Brain pericyte (primary cell): ENCODE data around the gene SH3BP5L.

Experiments
- DNase-seq: peaks from one replicate; pipeline ENCODE4 v3.0.0-alpha.2; 2012; ENCODE audit warnings: low read depth, low spot score

Gene SH3BP5L

GRCh38 chr1:248779350-248779749, 46.4 kb downstream of the SH3BP5L start:
- DNase-seq, result no peak

GRCh38 chr1:248778906-248779305, 46.8 kb downstream of the SH3BP5L start:
- no peak for DNase-seq

GRCh38 chr1:248776991-248777390, 48.7 kb downstream of the SH3BP5L start:
- DNase-seq, result no peak

- DNase-seq, result no peak
Observed at GRCh38 chr1:248775441-248775840, 50.3 kb downstream of the SH3BP5L start.
